H9 (cell line): ENCODE data around the gene ALDH2. TPM values are rescaled to one million over a fixed set of nuclear protein-coding genes. Genes with fewer than 3 reads are reported as not detected.

ENCODE experiments used
- DNase-seq: peaks from one replicate; pipeline ENCODE4 v3.0.0-alpha.2; 2017
- H2AFZ ChIP-seq: one replicate; pipeline ENCODE4 v1.6.1; 2013; ENCODE audit warnings: mild to moderate bottlenecking, low read length, control low read depth, moderate library complexity
- H2AK5ac ChIP-seq: 2 replicates; pipeline ENCODE4 v1.6.1; 2013; ENCODE audit warnings: low read length, control low read depth, mixed read lengths; ENCODE audit not compliant: insufficient read length
- H2BK120ac ChIP-seq: one replicate; pipeline ENCODE4 v1.6.1; 2013; ENCODE audit warnings: low read depth, mild to moderate bottlenecking, low read length, control low read depth, inconsistent platforms; ENCODE audit not compliant: poor library complexity, severe bottlenecking
- H2BK12ac ChIP-seq: 2 replicates; pipeline ENCODE4 v1.6.1; 2013; ENCODE audit warnings: low read length, control low read depth, mixed read lengths, low read depth; ENCODE audit not compliant: insufficient read length
- H2BK15ac ChIP-seq: 2 replicates; pipeline ENCODE4 v1.6.1; 2013; ENCODE audit warnings: low read depth, low read length, control low read depth
- H2BK20ac ChIP-seq: one replicate; pipeline ENCODE4 v1.6.1; 2013; ENCODE audit warnings: low read depth, mild to moderate bottlenecking, low read length, control low read depth, inconsistent platforms; ENCODE audit not compliant: poor library complexity, severe bottlenecking
- H2BK5ac ChIP-seq: 2 replicates; pipeline ENCODE4 v1.6.1; 2013; ENCODE audit warnings: low read length, control low read depth, mixed read lengths; ENCODE audit not compliant: insufficient read length
- H3K14ac ChIP-seq: 2 replicates; pipeline ENCODE4 v1.6.1; 2013; ENCODE audit warnings: low read length, control low read depth; ENCODE audit not compliant: insufficient read depth
- H3K18ac ChIP-seq: 2 replicates; pipeline ENCODE4 v1.6.1; 2013; ENCODE audit warnings: low read depth, mild to moderate bottlenecking, mixed read lengths, low read length, control low read depth; ENCODE audit not compliant: insufficient read length
- H3K23ac ChIP-seq: 2 replicates; pipeline ENCODE4 v1.6.1; 2013; ENCODE audit warnings: low read length, control low read depth, mixed read lengths, low read depth; ENCODE audit not compliant: insufficient read length
- H3K23me2 ChIP-seq: 2 replicates; pipeline ENCODE4 v1.6.1; 2013; ENCODE audit warnings: low read depth, mild to moderate bottlenecking, mixed read lengths, low read length, control low read depth; ENCODE audit not compliant: insufficient read length, poor library complexity, severe bottlenecking
- H3K27ac ChIP-seq: 2 replicates; pipeline ENCODE4 v1.5.1; 2013; ENCODE audit warnings: low read length, control low read depth, mixed read lengths, low read depth; ENCODE audit not compliant: insufficient read length
- H3K27me3 ChIP-seq: 2 replicates; pipeline ENCODE4 v1.6.1; 2013; ENCODE audit warnings: low read length, control low read depth, inconsistent platforms; ENCODE audit not compliant: insufficient read depth
- H3K4ac ChIP-seq: 2 replicates; pipeline ENCODE4 v1.6.1; 2013; ENCODE audit warnings: low read depth, mild to moderate bottlenecking, control low read depth, inconsistent platforms, low read length, moderate library complexity
- H3K4me1 ChIP-seq: 2 replicates; pipeline ENCODE4 v1.6.1; 2013; ENCODE audit warnings: low read length, control low read depth, inconsistent platforms; ENCODE audit not compliant: insufficient read depth
- H3K4me2 ChIP-seq: 2 replicates; pipeline ENCODE4 v1.6.1; 2013; ENCODE audit warnings: low read length, control low read depth, mixed read lengths; ENCODE audit not compliant: insufficient read length, insufficient read depth
- H3K56ac ChIP-seq: 2 replicates; pipeline ENCODE4 v1.6.1; 2013; ENCODE audit warnings: low read depth, mild to moderate bottlenecking, mixed read lengths, low read length, control low read depth; ENCODE audit not compliant: insufficient read length
- H3K79me1 ChIP-seq: 2 replicates; pipeline ENCODE4 v1.6.1; 2013; ENCODE audit warnings: low read depth, mild to moderate bottlenecking, moderate library complexity, low read length, control low read depth, inconsistent platforms; ENCODE audit not compliant: insufficient read depth, poor library complexity, severe bottlenecking
- H3K79me2 ChIP-seq: 2 replicates; pipeline ENCODE4 v1.6.1; 2013; ENCODE audit warnings: low read length, control low read depth, inconsistent platforms; ENCODE audit not compliant: insufficient read depth
- H3K9ac ChIP-seq: 2 replicates; pipeline ENCODE4 v1.6.1; 2013; ENCODE audit warnings: low read length, control low read depth, mixed read lengths; ENCODE audit not compliant: insufficient read length; ENCODE audit errors: extremely low read depth
- H3K9me3 ChIP-seq: one replicate; pipeline ENCODE4 v1.6.1; 2013; ENCODE audit warnings: low read depth, low read length, inconsistent platforms; ENCODE audit not compliant: control insufficient read depth
- H3T11ph ChIP-seq: one replicate; pipeline ENCODE4 v1.6.1; 2013; ENCODE audit warnings: mild to moderate bottlenecking, low read length, control low read depth, inconsistent platforms
- H4K20me1 ChIP-seq: one replicate; pipeline ENCODE4 v1.6.1; 2013; ENCODE audit not compliant: control insufficient read depth, insufficient read length, insufficient read depth
- H4K5ac ChIP-seq: 2 replicates; pipeline ENCODE4 v1.6.1; 2013; ENCODE audit warnings: low read depth, mild to moderate bottlenecking, mixed read lengths, low read length, control low read depth; ENCODE audit not compliant: insufficient read length
- H4K8ac ChIP-seq: replicated peaks from 2 replicates; pipeline ENCODE4 v1.6.1; 2013; ENCODE audit warnings: low read length, control low read depth, mixed read lengths, low read depth; ENCODE audit not compliant: insufficient read length
- H4K91ac ChIP-seq: 2 replicates; pipeline ENCODE4 v1.6.1; 2013; ENCODE audit warnings: low read depth, mild to moderate bottlenecking, moderate library complexity, mixed read lengths, low read length, control low read depth; ENCODE audit not compliant: insufficient read length
- H3K27ac Mint-ChIP-seq, 3 experiments: 2 replicates in 2 of 3; 3 replicates in 1 of 3; pipeline ENCODE4 v1.8.0; 2020 to 2021; ENCODE audit warnings: mixed read lengths in 3 of 3, mild to moderate bottlenecking in 1 of 3, moderate library complexity in 1 of 3
- H3K27me3 Mint-ChIP-seq: 2 replicates; pipeline ENCODE4 v1.8.0; 2021; ENCODE audit warnings: low read depth, mild to moderate bottlenecking, moderate library complexity, mixed read lengths
- H3K36me3 Mint-ChIP-seq, 3 experiments: 2 replicates in 2 of 3; 3 replicates in 1 of 3; pipeline ENCODE4 v1.8.0; 2020 to 2021; ENCODE audit warnings: low read depth in 3 of 3, mixed read lengths in 3 of 3; ENCODE audit not compliant: insufficient read depth in 1 of 3
- H3K4me1 Mint-ChIP-seq, 2 experiments: 2 replicates each; pipeline ENCODE4 v1.8.0; 2020; ENCODE audit warnings: mixed read lengths in 2 of 2
- H3K4me3 Mint-ChIP-seq, 2 experiments: 2 replicates in 1 of 2; 3 replicates in 1 of 2; pipeline ENCODE4 v1.8.0; 2020 to 2021; ENCODE audit warnings: mild to moderate bottlenecking in 2 of 2, mixed read lengths in 2 of 2, moderate library complexity in 1 of 2
- H3K9me3 Mint-ChIP-seq, 2 experiments: 2 replicates in 1 of 2; 3 replicates in 1 of 2; pipeline ENCODE4 v1.8.0; 2020; ENCODE audit warnings: mild to moderate bottlenecking in 2 of 2, mixed read lengths in 2 of 2, moderate library complexity in 1 of 2
- CTCF ChIP-seq: fragments of 200-600 bp; sonication (generic); conservative IDR thresholded peaks from 3 replicates; pipeline ENCODE4 v1.8.0; 2021; ENCODE audit warnings: antibody characterized with exemption, mild to moderate bottlenecking
- WGBS: extraction: QIAGEN DNeasy Blood & Tissue Kit; methylation state at CpG from one replicate; pipeline ENCODE4 v1.1.7; 2013; ENCODE audit warnings: missing lambda C conversion rate, low lambda C conversion rate, mixed read lengths; ENCODE audit not compliant: insufficient read length; ENCODE audit errors: extremely low coverage; 5-methylcytosine and 5-hydroxymethylcytosine counted together
- total RNA-seq: library from RNA; stranded (reverse); gene quantifications from 2 replicates; pipeline ENCODE4 v1.2.1, GENCODE V29; 2021

ALDH2 gene
- total RNA-seq, 1 experiment from 2014 or later = 44.0 TPM

GRCh38 chr12:111759991-111760390, 6.7 kb upstream of the ALDH2 start:
- no CpG with 5 or more reads among the region's 9 CpGs for WGBS

More at GRCh38 chr12:111759991-111760390, 6.7 kb upstream of the ALDH2 start:
- Histone ChIP-seq H3K4me2 (no peak overlapping the region), H4K5ac (no peak overlapping the region), H2BK20ac (no peak overlapping the region), H2AFZ (no peak overlapping the region), H4K8ac (no peak overlapping the region), H3K14ac (no peak overlapping the region), H3K23ac (no peak overlapping the region), H3K79me2 (no peaks in the 10 kb centered on the region), H3T11ph (no peak overlapping the region), H2BK15ac (no peak overlapping the region), H3K4me1 (no peaks in the 10 kb centered on the region), H3K18ac (no peak overlapping the region), H2BK5ac (no peak overlapping the region), H3K27me3 (no peaks in the 10 kb centered on the region), H3K79me1 (no peaks in the 10 kb centered on the region), H2AK5ac (no peak overlapping the region), H3K9me3 (no peaks in the 10 kb centered on the region), H3K27ac (no peak overlapping the region), H3K23me2 (no peaks in the 10 kb centered on the region), H3K56ac (no peak overlapping the region), H3K9ac (no peak overlapping the region), H2BK120ac (no peak overlapping the region), H4K20me1 (no peaks in the 10 kb centered on the region), H4K91ac (no peak overlapping the region), H3K4ac (no peak overlapping the region), H2BK12ac (no peak overlapping the region)
- H3K27me3 Mint-ChIP-seq = peaks cover 3% of the 10 kb centered on the region
- DNase-seq = no peak
- no peak overlapping the region for H3K4me3 Mint-ChIP-seq
- peaks cover 27 to 35% of the 10 kb centered on the region in 2 experiments for H3K4me1 Mint-ChIP-seq
- TF ChIP-seq CTCF = no peak
- no peak overlapping the region for H3K27ac Mint-ChIP-seq
- no peaks in the 10 kb centered on the region for H3K9me3 Mint-ChIP-seq
- peaks cover 4 to 10% (median 7%) of the 10 kb centered on the region in 3 experiments; a peak in 4 of 7 replicates for H3K36me3 Mint-ChIP-seq
